Heart left ventricle (tissue), 13 donors: Measurements from ENCODE around the gene TTC16.

Experiments used
- POLR2A ChIP-seq, 2 donors: fragments of 450-650 bp; IDR thresholded peaks; one replicate each; pipeline ENCODE4 v1.6.1; 2017; ENCODE audit warnings: antibody characterized with exemption in 2 of 2, mild to moderate bottlenecking in 2 of 2, moderate library complexity in 2 of 2
- TF ChIP-seq, protein P1 (sequence below), 12 donors: fragments of 200-600 bp; sonication (generic) in 4 of 12; IDR thresholded peaks; one replicate each; pipeline versions ENCODE4 v1.5.0 to v1.8.0; 2018 to 2022; ENCODE audit warnings: antibody characterized with exemption in 12 of 12, mild to moderate bottlenecking in 5 of 12
- donor health status: ischemic (EF 13 %, LVEDD 7.1; RV severe dilation, severe dysfunction).
- donor health status: DM: no; HTN: yes; CAD: no.
- donor health status: DM: no; HTN: no; CAD: no.
- donor health status: ischemic (EF 25% LVEDD 6.9; RV normal size, moderate dysfunction).
- donor health status: ischemic (EF 25% LVEDD 5.7; RV mildly dilated, moderate dysfunction).
- donor health status: ischemic (EF 35%, LVEDD 5.7; RV mildly dilated, moderate dysfunction).
- donor health status: nonischemic (EF 11% LVEDD 7.7; RV severe dilation, severe dysfunction).
- donor health status: DM: yes; HTN: yes; CAD: no.
- donor health status: PGD.
- donor health status: ischemic (EF 29% LVEDD 5.4; RV normal size, mild dysfunction).
- donor health status: nonischemic (EF 23%, LVEDD 6.1; RV moderate dilation, normal function).

- TF ChIP-seq, protein P1, sequence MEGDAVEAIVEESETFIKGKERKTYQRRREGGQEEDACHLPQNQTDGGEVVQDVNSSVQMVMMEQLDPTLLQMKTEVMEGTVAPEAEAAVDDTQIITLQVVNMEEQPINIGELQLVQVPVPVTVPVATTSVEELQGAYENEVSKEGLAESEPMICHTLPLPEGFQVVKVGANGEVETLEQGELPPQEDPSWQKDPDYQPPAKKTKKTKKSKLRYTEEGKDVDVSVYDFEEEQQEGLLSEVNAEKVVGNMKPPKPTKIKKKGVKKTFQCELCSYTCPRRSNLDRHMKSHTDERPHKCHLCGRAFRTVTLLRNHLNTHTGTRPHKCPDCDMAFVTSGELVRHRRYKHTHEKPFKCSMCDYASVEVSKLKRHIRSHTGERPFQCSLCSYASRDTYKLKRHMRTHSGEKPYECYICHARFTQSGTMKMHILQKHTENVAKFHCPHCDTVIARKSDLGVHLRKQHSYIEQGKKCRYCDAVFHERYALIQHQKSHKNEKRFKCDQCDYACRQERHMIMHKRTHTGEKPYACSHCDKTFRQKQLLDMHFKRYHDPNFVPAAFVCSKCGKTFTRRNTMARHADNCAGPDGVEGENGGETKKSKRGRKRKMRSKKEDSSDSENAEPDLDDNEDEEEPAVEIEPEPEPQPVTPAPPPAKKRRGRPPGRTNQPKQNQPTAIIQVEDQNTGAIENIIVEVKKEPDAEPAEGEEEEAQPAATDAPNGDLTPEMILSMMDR (IDR thresholded peaks at IDR 0.05) = no peak
- no peak for TF ChIP-seq POLR2A (IDR thresholded peaks at IDR 0.05)
Observed at GRCh38 chr9:127705577-127706379, 10.1 kb upstream of the TTC16 start.
